GM10266 (cell line): Measurements from ENCODE around the gene EXOC4.

Experiments
- DNase-seq: peaks from one replicate; pipeline ENCODE4 v3.0.0; 2012; ENCODE audit errors: extremely low spot score
- TF ChIP-seq, protein P1 (sequence below): IDR thresholded peaks from 2 replicates; pipeline ENCODE4 v1.5.1; 2012; ENCODE audit warnings: mild to moderate bottlenecking, low read depth; ENCODE audit not compliant: control insufficient read depth, insufficient read depth; ENCODE audit errors: missing control alignments

EXOC4 gene

DNA sequence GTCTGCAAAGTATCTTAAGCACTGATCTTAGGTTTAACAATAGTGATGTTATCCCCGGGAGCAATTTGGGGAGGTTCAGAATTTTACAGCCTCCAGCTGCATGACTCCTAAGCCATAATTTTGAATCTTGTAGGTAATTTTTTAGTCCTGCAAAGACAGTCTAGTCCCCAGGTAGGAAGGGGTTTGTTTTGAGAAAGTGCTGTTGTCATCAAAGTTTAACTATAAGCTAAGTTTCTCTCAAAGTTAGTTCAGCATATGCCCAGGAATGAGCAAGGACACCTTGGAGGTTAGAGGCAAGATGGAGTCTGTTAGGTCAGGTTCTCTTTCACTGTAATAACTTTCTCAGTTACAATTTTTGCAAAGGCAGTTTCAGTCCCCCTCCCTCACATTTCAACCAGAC is 795.3 kb downstream of the EXOC4 start:
- no peak for DNase-seq
- TF ChIP-seq, protein P1, sequence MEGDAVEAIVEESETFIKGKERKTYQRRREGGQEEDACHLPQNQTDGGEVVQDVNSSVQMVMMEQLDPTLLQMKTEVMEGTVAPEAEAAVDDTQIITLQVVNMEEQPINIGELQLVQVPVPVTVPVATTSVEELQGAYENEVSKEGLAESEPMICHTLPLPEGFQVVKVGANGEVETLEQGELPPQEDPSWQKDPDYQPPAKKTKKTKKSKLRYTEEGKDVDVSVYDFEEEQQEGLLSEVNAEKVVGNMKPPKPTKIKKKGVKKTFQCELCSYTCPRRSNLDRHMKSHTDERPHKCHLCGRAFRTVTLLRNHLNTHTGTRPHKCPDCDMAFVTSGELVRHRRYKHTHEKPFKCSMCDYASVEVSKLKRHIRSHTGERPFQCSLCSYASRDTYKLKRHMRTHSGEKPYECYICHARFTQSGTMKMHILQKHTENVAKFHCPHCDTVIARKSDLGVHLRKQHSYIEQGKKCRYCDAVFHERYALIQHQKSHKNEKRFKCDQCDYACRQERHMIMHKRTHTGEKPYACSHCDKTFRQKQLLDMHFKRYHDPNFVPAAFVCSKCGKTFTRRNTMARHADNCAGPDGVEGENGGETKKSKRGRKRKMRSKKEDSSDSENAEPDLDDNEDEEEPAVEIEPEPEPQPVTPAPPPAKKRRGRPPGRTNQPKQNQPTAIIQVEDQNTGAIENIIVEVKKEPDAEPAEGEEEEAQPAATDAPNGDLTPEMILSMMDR: no peak

DNA sequence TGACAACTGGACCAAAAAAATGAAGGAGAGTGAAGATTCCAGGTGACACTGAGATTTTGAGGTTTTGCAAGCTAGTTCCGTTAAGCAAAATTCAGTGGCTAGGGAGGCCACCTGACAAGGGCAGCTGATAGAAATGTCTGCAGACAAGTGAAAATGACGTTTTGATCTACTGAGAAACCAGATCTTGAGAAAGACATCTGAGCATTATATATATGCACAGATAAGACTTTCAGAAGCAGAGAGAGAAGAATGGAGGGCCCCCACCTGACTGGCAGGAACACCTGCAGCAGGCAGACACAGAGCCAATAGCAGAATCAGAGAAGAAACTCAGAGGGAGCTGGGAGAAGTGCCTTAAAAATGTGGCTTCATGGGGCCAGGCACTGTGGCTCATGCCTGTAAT is 798.1 kb downstream of the EXOC4 start:
- no peak for DNase-seq
- TF ChIP-seq, protein P1: no peak

DNA sequence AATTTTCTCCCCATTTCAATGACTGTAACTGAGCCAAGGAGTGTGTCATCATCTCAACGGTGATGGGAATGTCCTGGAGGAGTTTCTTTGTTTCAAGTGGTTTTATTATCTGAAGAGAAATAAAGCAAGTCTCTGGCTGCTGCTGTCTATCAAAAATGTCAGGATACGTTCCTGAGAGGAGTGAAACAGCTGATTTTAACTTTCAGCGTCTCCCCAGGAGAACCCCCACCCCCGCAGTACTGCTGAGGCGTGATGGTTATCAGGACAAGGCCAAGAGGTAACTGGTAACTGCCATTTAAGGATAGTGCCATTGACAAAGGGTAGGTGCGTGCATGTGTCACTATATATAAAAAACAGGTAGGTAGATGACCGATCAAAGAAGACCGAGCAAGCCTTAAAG is 803.9 kb downstream of the EXOC4 start:
- no peak for DNase-seq
- TF ChIP-seq, protein P1: no peak

DNA sequence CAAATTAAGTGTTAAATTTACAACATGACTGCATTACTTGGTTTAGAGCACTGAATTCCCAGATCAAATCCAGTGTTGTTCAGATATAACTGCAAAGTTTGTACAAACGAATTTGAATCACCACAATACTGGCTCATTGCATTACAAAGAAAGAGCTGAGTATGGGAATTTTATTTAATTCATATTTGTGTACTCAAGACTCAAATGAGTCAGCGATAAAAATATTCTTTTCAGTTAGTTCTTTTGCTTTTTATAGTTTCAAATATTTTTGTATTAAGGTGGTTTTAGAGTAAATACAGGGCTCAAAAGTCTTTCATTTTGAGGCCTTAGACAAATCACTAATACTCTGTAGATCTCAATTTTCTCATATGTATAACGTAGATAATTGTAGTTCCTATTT is 805.6 kb downstream of the EXOC4 start:
- DNase-seq: no peak
- TF ChIP-seq, protein P1: no peak

DNA sequence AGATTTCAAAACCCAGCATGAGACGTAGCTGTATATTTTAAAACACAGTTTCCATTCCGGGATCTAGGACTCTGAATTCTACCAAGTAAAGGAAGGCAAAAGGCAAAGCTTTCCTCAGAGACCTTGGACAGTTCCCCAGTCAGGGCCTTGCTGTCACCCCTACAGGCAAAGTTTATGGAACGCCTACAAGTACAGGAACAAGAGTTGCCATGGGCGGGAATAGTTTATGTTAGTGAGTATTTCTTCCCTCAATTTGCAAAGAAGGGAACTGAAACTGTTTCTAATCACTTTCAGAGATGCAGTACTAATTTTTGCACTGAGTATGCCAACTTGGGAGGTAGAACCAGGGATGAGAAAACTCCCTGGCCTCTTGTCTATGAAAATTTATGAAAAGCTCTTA is 806.1 kb downstream of the EXOC4 start:
- TF ChIP-seq, protein P1: no peak

DNA sequence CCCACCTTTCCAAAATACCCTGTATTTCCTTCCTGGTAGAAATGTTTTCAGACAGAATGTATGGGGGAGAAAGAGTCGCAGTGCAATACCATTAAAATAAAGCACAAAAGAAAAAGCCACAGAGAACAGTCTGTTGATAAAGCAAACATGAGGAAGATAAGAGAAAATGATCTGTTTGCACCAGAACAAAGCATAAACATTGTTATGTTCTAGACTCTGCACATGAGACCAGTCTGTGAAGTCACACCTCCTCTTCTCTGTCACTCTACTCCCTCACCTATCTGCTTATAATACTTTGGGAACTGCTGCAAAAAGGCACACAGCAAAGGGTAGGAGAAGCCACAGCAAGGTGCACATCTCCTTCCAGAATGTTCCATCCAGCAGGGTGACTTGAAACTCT is 807.0 kb downstream of the EXOC4 start:
- TF ChIP-seq, protein P1: no peak
- no peak for DNase-seq

More for the DNA sequence above, 806.1 kb downstream of the EXOC4 start:
- no peak for DNase-seq

DNA sequence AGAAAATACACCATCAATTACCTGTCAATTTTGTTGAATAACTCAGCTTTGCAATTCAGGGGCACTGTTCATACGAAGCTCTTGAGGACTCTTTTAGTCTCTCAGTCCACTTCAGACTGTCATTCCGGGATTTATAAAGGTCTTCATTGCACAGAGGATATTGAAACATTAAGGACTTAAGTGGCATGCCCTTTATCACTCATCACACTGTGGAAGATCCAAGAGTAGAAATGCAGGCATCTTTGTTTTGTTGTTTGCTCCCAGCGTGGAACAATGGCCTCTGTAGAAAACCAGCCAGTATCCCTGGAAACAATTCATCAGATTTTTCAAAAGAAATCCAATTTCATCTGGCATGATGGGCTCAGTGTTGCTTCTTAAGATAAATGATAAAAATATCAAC is 808.0 kb downstream of the EXOC4 start:
- DNase-seq: no peak
- TF ChIP-seq, protein P1: no peak
